ENCODE measurements around the gene CNNM2.

DNA sequence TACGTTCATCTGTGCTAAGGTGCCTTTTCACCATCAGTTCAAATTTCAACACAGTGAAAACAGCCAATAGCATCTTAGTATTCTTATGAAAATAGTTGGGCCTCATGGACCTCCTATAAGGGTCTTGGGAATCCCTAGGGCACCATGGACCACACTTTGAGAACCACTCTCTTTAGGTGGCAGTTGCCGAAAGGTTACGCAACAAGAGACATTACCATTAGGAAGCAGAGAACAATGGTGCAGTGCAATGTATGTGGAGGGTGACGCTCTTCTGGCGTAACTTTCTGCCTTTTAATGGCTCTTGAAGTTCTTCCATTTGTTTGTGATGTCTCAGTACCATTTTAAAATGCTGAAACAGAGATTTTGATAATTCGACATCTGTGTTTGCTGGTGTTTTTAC lies 131.1 kb downstream of the CNNM2 start:
- TF ChIP-seq, protein P1, sequence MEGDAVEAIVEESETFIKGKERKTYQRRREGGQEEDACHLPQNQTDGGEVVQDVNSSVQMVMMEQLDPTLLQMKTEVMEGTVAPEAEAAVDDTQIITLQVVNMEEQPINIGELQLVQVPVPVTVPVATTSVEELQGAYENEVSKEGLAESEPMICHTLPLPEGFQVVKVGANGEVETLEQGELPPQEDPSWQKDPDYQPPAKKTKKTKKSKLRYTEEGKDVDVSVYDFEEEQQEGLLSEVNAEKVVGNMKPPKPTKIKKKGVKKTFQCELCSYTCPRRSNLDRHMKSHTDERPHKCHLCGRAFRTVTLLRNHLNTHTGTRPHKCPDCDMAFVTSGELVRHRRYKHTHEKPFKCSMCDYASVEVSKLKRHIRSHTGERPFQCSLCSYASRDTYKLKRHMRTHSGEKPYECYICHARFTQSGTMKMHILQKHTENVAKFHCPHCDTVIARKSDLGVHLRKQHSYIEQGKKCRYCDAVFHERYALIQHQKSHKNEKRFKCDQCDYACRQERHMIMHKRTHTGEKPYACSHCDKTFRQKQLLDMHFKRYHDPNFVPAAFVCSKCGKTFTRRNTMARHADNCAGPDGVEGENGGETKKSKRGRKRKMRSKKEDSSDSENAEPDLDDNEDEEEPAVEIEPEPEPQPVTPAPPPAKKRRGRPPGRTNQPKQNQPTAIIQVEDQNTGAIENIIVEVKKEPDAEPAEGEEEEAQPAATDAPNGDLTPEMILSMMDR (IDR thresholded peaks at IDR 0.05; ENCODE audit: low read length): no peak
- TF ChIP-seq EZH2 (IDR thresholded peaks at IDR 0.05; ENCODE audit: borderline replicate concordance, low read length): no peak
